Smooth muscle cell (in vitro differentiated cells): ENCODE results near the gene FOXA2. TPM values are rescaled to one million over a fixed set of nuclear protein-coding genes. Genes with fewer than 3 reads are reported as not detected.

Source experiments
- DNase-seq: peaks from one replicate; lab custom pipeline; 2025; ENCODE audit not compliant: unreplicated experiment; lab: John Stamatoyannopoulos, UW
- H2AFZ ChIP-seq: fragments of 200-600 bp; sonication (generic); 2 replicates; pipeline ENCODE4 v1.6.0; 2016; ENCODE audit warnings: antibody characterized with exemption, low read depth, mild to moderate bottlenecking
- H3F3A ChIP-seq: fragments of 200-600 bp; sonication (generic); 2 replicates; pipeline ENCODE4 v1.6.0; 2017; ENCODE audit warnings: antibody characterized with exemption, low read depth
- H3K27ac ChIP-seq: fragments of 200-600 bp; sonication (generic); 2 replicates; pipeline ENCODE4 v1.5.1; 2016; ENCODE audit warnings: low read depth, mild to moderate bottlenecking
- H3K27me3 ChIP-seq: fragments of 200-600 bp; sonication (generic); 2 replicates; pipeline ENCODE4 v1.6.1; 2016; ENCODE audit warnings: low read depth, mild to moderate bottlenecking
- H3K36me3 ChIP-seq: fragments of 200-600 bp; sonication (generic); 2 replicates; pipeline ENCODE4 v1.5.1; 2016; ENCODE audit warnings: low read depth
- H3K4me1 ChIP-seq: fragments of 200-600 bp; sonication (generic); 2 replicates; pipeline ENCODE4 v1.5.1; 2016; ENCODE audit warnings: low read depth
- H3K4me2 ChIP-seq: fragments of 200-600 bp; sonication (generic); 2 replicates; pipeline ENCODE4 v1.6.0; 2016; ENCODE audit warnings: mild to moderate bottlenecking
- H3K4me3 ChIP-seq: fragments of 200-600 bp; sonication (generic); 2 replicates; pipeline ENCODE4 v1.5.1; 2016; ENCODE audit warnings: mild to moderate bottlenecking
- H3K79me2 ChIP-seq: fragments of 200-600 bp; sonication (generic); 2 replicates; pipeline ENCODE4 v1.6.0; 2016; ENCODE audit warnings: low read depth, mild to moderate bottlenecking
- H3K9ac ChIP-seq: fragments of 200-600 bp; sonication (generic); 2 replicates; pipeline ENCODE4 v1.6.0; 2016; ENCODE audit warnings: low read depth
- H3K9me3 ChIP-seq: fragments of 200-600 bp; sonication (generic); replicated peaks from 2 replicates; pipeline ENCODE4 v1.5.1; 2016; ENCODE audit warnings: low read depth
- H4K20me1 ChIP-seq: fragments of 200-600 bp; sonication (generic); 2 replicates; pipeline ENCODE4 v1.6.0; 2016; ENCODE audit warnings: low read depth
- WGBS: methylation state at CpG from one replicate; pipeline ENCODE4 v1.1.7; 2016; ENCODE audit warnings: low lambda C conversion rate; 5-methylcytosine and 5-hydroxymethylcytosine counted together
- polyA plus RNA-seq: library from polyadenylated mRNA; unstranded; fragments of >200 nt; fragmentation: Nextera tagmentation; extraction: Ambion mirVana; gene quantifications from 2 replicates; pipeline ENCODE4 v1.2.1, GENCODE V29; 2016
- total RNA-seq: library from RNA; depleted of rRNA; stranded (reverse); fragments of >200 nt; gene quantifications from 2 replicates; pipeline ENCODE4 v1.2.3, GENCODE V29; 2014
- TF ChIP-seq, protein P1 (sequence below): fragments of 200-600 bp; sonication (generic); IDR thresholded peaks from 2 replicates; pipeline ENCODE4 v1.5.1; 2017; ENCODE audit warnings: borderline replicate concordance, mild to moderate bottlenecking, antibody characterized with exemption; ENCODE audit not compliant: insufficient read depth, poor library complexity, severe bottlenecking

Gene FOXA2
- total and polyA plus RNA-seq, 2 experiments from 2014 or later = not detected

DNA sequence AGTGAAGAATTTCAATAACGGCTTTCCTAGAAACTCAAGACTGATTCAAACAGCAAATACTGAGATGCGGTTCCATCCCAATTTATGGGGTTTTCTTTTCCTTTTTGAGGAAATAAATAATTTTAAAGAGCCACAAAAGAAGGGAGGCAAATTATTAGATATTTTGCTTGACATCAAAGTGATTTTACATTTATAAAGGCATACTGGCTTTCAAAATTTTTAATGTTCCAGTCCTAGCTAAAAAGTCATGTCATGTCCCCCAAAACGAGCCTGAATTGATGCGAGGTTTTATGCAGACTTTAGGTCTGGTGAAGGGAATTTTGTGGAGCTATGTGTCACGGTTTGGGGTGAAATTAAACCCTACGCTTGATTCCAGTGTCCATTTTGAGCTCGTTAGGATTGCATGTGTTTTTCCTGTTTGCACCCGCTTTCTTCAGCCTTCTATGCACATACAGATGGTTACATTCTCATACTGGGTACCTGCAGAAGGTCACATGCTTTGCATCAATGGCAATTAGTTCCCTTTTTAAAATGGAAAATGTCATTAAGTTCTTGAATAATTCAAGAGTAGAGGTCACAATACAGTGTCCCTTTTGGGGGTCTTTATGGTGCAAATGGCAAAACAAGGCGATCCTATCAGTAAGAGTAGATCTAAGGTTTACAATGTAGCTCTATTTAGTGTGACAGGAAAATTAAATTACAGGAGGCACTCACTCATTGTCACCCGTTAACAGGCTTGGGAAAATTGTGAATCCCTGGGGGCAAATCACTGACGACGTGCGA, 17.3 kb downstream of the FOXA2 start:
- WGBS = 6% methylated on average over 13 of the region's 13 CpGs
- Histone ChIP-seq H3K27me3 (peaks cover 100% of the 10 kb centered on the region), H2AFZ (no peak overlapping the region), H3K4me1 (peaks cover 30% of the 10 kb centered on the region), H3K27ac (no peak overlapping the region), H3K4me2 (no peak overlapping the region), H4K20me1 (no peaks in the 10 kb centered on the region), H3K4me3 (no peak overlapping the region), H3K9ac (no peak overlapping the region), H3K9me3 (no peaks in the 10 kb centered on the region), H3K36me3 (no peaks in the 10 kb centered on the region), H3F3A (no peaks in the 10 kb centered on the region), H3K79me2 (no peaks in the 10 kb centered on the region)
- TF ChIP-seq, protein P1, sequence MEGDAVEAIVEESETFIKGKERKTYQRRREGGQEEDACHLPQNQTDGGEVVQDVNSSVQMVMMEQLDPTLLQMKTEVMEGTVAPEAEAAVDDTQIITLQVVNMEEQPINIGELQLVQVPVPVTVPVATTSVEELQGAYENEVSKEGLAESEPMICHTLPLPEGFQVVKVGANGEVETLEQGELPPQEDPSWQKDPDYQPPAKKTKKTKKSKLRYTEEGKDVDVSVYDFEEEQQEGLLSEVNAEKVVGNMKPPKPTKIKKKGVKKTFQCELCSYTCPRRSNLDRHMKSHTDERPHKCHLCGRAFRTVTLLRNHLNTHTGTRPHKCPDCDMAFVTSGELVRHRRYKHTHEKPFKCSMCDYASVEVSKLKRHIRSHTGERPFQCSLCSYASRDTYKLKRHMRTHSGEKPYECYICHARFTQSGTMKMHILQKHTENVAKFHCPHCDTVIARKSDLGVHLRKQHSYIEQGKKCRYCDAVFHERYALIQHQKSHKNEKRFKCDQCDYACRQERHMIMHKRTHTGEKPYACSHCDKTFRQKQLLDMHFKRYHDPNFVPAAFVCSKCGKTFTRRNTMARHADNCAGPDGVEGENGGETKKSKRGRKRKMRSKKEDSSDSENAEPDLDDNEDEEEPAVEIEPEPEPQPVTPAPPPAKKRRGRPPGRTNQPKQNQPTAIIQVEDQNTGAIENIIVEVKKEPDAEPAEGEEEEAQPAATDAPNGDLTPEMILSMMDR = no peak
- DNase-seq = no peak

DNA sequence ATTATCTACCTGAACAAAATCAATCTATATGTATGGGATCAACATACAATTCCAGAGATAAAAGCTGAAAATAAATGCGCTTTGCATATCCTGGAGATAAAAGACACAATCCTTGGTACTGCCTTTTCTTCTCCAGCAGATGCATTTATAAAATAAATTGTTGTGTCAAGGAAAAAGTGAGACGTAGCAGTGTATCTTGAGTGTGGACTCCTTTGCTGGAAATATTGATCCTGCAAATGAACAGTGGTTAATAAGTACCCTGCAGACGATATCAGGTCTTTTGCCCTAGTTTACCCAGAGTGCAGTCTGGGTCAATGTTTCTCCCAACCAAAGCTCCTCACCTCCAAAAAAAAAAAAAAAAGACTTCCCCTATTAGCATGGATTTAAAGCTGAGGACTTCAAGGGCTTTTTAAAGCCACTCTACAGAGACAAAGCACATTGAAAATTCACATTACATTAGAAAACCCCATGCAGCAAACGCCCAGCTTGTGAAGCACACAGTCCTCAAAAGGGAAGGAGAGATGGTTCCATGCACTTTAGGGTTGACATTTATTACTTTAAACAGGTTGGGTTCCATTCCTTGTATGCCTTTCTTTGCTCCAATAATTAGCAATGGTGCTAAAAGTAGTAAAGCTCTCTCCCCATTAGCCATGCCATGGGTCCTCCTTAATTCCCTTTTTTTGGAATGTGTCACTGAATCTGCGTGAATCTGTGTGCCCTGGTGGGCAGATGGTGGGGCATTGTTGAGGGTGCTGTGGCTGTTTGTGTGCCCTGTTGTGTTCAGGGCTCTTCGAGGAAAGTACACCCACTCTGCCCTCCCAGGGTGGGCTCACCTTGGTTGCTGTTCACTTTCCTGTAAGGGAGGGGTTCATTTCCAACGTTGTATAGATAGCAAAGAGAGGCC, 21.1 kb downstream of the FOXA2 start:
- H3K27me3 ChIP-seq = peaks cover 100% of the 10 kb centered on the region
- TF ChIP-seq, protein P1 = no peak

DNA sequence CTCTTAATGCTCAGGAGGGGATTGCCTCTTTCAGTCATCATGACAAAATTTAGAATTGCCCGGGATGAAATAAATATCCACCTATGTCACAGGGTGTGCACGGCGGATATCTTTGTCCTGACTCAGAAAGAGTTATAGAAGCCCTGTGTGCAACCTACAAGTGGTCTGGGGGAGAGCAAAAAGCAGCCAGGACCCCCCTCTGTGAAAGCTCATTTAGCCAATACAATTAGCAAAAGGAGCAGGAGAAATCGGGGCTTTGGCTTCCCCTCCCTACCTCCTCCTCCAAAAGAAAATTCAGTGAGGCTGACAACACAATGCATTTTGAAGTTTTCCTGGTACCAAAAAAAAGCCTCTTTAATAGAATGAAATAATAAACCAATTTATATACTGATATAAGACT, 21.8 kb downstream of the FOXA2 start:
- H3K9ac ChIP-seq = no peak overlapping the region
- no peaks in the 10 kb centered on the region for H3K79me2 ChIP-seq
- no peak overlapping the region for H2AFZ ChIP-seq
- no peak overlapping the region for H3K4me2 ChIP-seq
- TF ChIP-seq, protein P1 = no peak
- H3K4me1 ChIP-seq = peaks cover 30% of the 10 kb centered on the region
- no peaks in the 10 kb centered on the region for H3F3A ChIP-seq
- DNase-seq = no peak
- H3K27ac ChIP-seq = no peak overlapping the region
- H4K20me1 ChIP-seq = no peaks in the 10 kb centered on the region
- peaks cover 100% of the 10 kb centered on the region for H3K27me3 ChIP-seq
- H3K4me3 ChIP-seq = no peak overlapping the region
- H3K9me3 ChIP-seq = no peaks in the 10 kb centered on the region
- H3K36me3 ChIP-seq = no peaks in the 10 kb centered on the region
- WGBS = 13% methylated on average over 4 of the region's 4 CpGs

More for the DNA sequence above, 21.1 kb downstream of the FOXA2 start:
- H3K36me3 ChIP-seq = no peaks in the 10 kb centered on the region
- no peak for DNase-seq
- H2AFZ ChIP-seq = no peak overlapping the region
- no peak overlapping the region for H3K9ac ChIP-seq
- WGBS = 18% methylated on average over 7 of the region's 7 CpGs
- H3K79me2 ChIP-seq = no peaks in the 10 kb centered on the region
- no peaks in the 10 kb centered on the region for H3F3A ChIP-seq
- H3K9me3 ChIP-seq = no peaks in the 10 kb centered on the region
- no peak overlapping the region for H3K4me3 ChIP-seq
- no peaks in the 10 kb centered on the region for H4K20me1 ChIP-seq
- H3K27ac ChIP-seq = no peak overlapping the region
- peaks cover 30% of the 10 kb centered on the region for H3K4me1 ChIP-seq
- no peak overlapping the region for H3K4me2 ChIP-seq
